Breast epithelium (tissue), 3 donors: ENCODE data around the gene SENP8.

Source experiments
- CTCF ChIP-seq, 3 donors: fragments of 450-650 bp; IDR thresholded peaks; one replicate each; pipeline ENCODE4 v1.5.1; 2016 to 2017; ENCODE audit warnings: antibody characterized with exemption in 3 of 3, mild to moderate bottlenecking in 3 of 3, moderate library complexity in 3 of 3
- POLR2A ChIP-seq: fragments of 450-650 bp; IDR thresholded peaks from one replicate; pipeline ENCODE4 v1.6.1; 2016; ENCODE audit warnings: antibody characterized with exemption, mild to moderate bottlenecking, moderate library complexity
- POLR2AphosphoS5 ChIP-seq, 3 donors: sonication (generic); formaldehyde crosslinking; IDR thresholded peaks; one replicate each; pipeline ENCODE4 v1.6.1; 2017; ENCODE audit warnings: antibody characterized with exemption in 3 of 3

DNA sequence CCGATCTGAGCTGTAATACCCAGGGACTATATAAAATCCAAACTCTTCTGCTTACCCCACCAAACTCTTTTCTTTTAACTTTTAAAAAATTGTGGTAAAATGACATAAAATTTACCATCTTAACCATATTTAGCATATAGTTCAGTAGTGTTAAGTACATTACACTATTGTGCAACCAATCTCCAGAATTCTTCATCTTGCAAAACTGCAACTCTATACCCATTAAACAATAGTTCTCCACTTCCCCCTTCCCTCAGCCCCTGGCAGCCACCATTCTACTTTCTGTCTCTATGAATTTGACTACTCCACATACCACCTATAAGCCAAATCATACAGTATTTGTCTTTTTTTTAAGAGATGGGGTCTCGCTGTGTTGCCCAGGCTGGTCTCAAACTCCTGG is 38.7 kb downstream of the SENP8 start:
- TF ChIP-seq POLR2A (no peak), CTCF (IDR thresholded peaks at IDR 0.05) (no peak), POLR2AphosphoS5 (IDR thresholded peaks at IDR 0.05) (no peak)
